Endothelial cell of umbilical vein (primary cell): ENCODE results near the gene C4orf50. TPM values are rescaled to one million over a fixed set of nuclear protein-coding genes. Genes with fewer than 3 reads are reported as not detected.

Experiments
- BruUV-seq: library from RNA; stranded (reverse); fragments of 400-500 nt; replicated peaks from 2 replicates; lab custom pipeline; 2021; lab: Mats Ljungman, UMichigan
- CTCF ChIA-PET: fragments of 300-600, 350-600 bp; sonication (Branson Sonifier 250); formaldehyde crosslinking; loops from one replicate; lab custom pipeline; 2021; ENCODE audit warnings: antibody characterized with exemption, inconsistent platforms; lab: Charles Lee
- POLR2A ChIA-PET: fragments of 300-600, 350-600 bp; sonication (Branson Sonifier 250); formaldehyde crosslinking; loops from one replicate; lab custom pipeline; 2021; ENCODE audit warnings: antibody characterized with exemption, inconsistent platforms; lab: Charles Lee
- DNase-seq: peaks from one replicate; pipeline ENCODE4 v3.0.0-alpha.2; 2011; ENCODE audit warnings: low read depth, low spot score
- FAIRE-seq: peaks from 2 replicates; lab custom pipeline; 2011; peaks lifted over from hg19 to GRCh38; lab: Jason Lieb, UNC
- H2AFZ ChIP-seq: 2 replicates; pipeline ENCODE4 v1.6.0; 2012; ENCODE audit warnings: low read depth, low read length, control low read depth, inconsistent platforms
- H3K27ac ChIP-seq: 2 replicates; pipeline ENCODE4 v1.5.1; 2011; ENCODE audit warnings: low read depth, mild to moderate bottlenecking, control low read depth, low read length, moderate library complexity; ENCODE audit not compliant: insufficient read depth
- H3K27me3 ChIP-seq, 2 experiments: 2 replicates each; pipeline versions ENCODE4 v1.6.0 to v1.6.1; 2011; ENCODE audit warnings: low read length in 2 of 2, mixed read lengths in 1 of 2; ENCODE audit not compliant: control insufficient read depth in 2 of 2, insufficient read depth in 2 of 2
- H3K36me3 ChIP-seq, 2 experiments: 2 replicates in 1 of 2; 3 replicates in 1 of 2; pipeline ENCODE4 v1.5.1; 2011; ENCODE audit warnings: low read length in 2 of 2, mild to moderate bottlenecking in 1 of 2, moderate library complexity in 1 of 2; ENCODE audit not compliant: control insufficient read depth in 2 of 2, insufficient read depth in 2 of 2; ENCODE audit errors: extremely low read depth in 1 of 2
- H3K4me1 ChIP-seq: 3 replicates; pipeline ENCODE4 v1.5.1; 2011; ENCODE audit warnings: mild to moderate bottlenecking, low read length; ENCODE audit not compliant: control insufficient read depth, insufficient read depth; ENCODE audit errors: extremely low read depth
- H3K4me2 ChIP-seq: 2 replicates; pipeline ENCODE4 v1.6.1; 2011; ENCODE audit warnings: low read length, control low read depth, mixed read lengths; ENCODE audit not compliant: insufficient read depth
- H3K4me3 ChIP-seq, 3 experiments: fragments of 200-600 bp in 1 of 3; sonication (generic), shearing (Covaris generic) in 1 of 3; replicated peaks in 1 of 3; 2 replicates each; pipeline ENCODE4 v1.5.1; 2011 to 2016; ENCODE audit warnings: control low read depth in 3 of 3, low read length in 3 of 3, mild to moderate bottlenecking in 2 of 3, inconsistent platforms in 1 of 3, low read depth in 1 of 3, moderate library complexity in 1 of 3; ENCODE audit not compliant: insufficient read depth in 1 of 3
- H3K79me2 ChIP-seq: 2 replicates; pipeline ENCODE4 v1.6.0; 2012; ENCODE audit warnings: low read length, inconsistent platforms; ENCODE audit not compliant: control insufficient read depth, insufficient read depth
- H3K9ac ChIP-seq: replicated peaks from 2 replicates; pipeline ENCODE3; 2011; ENCODE audit warnings: low read length, control low read depth; ENCODE audit not compliant: insufficient read depth; ENCODE audit errors: extremely low read depth
- H3K9me1 ChIP-seq: replicated peaks from 3 replicates; pipeline ENCODE4 v1.6.0; 2011; ENCODE audit warnings: mild to moderate bottlenecking, low read length; ENCODE audit not compliant: control insufficient read depth, insufficient read depth; ENCODE audit errors: extremely low read depth
- H3K9me3 ChIP-seq: replicated peaks from 2 replicates; pipeline ENCODE4 v1.5.1; 2012; ENCODE audit warnings: low read length, inconsistent platforms; ENCODE audit not compliant: control insufficient read depth, insufficient read depth
- H4K20me1 ChIP-seq: replicated peaks from 2 replicates; pipeline ENCODE3; 2011; ENCODE audit warnings: mild to moderate bottlenecking, low read length; ENCODE audit not compliant: control insufficient read depth, insufficient read depth; ENCODE audit errors: extremely low read depth
- EZH2 ChIP-seq: IDR thresholded peaks from 2 replicates; pipeline ENCODE4 v1.6.1; 2012; ENCODE audit warnings: borderline replicate concordance, low read depth, mild to moderate bottlenecking, moderate library complexity, low read length, inconsistent platforms; ENCODE audit not compliant: severe bottlenecking
- FOS ChIP-seq: IDR thresholded peaks from 2 replicates; pipeline ENCODE4 v1.6.1; 2011; ENCODE audit warnings: mild to moderate bottlenecking, low read length, moderate library complexity, borderline replicate concordance; ENCODE audit not compliant: insufficient read depth
- GATA2 ChIP-seq: IDR thresholded peaks from 2 replicates; pipeline ENCODE4 v1.7.0; 2011; ENCODE audit warnings: low read depth, mild to moderate bottlenecking, moderate library complexity, mixed read lengths, low read length; ENCODE audit not compliant: insufficient read length, insufficient read depth
- JUN ChIP-seq: IDR thresholded peaks from 2 replicates; pipeline ENCODE4 v1.6.1; 2011; ENCODE audit warnings: borderline replicate concordance, low read depth; ENCODE audit not compliant: insufficient read length, insufficient read depth
- MYC ChIP-seq: IDR thresholded peaks from one replicate; pipeline ENCODE4 v1.6.1; 2011; ENCODE audit warnings: mild to moderate bottlenecking, low read depth, low read length
- POLR2A ChIP-seq: IDR thresholded peaks from 2 replicates; pipeline ENCODE4 v1.6.1; 2012; ENCODE audit warnings: low read depth, mild to moderate bottlenecking, control low read depth, low read length
- POLR2AphosphoS5 ChIP-seq: IDR thresholded peaks from 2 replicates; pipeline ENCODE4 v1.6.1; 2012; ENCODE audit warnings: low read depth, mild to moderate bottlenecking, control low read depth, low read length, moderate library complexity; ENCODE audit not compliant: insufficient read depth
- dilution Hi-C: fragments of 300-500 bp; cut with MboI; formaldehyde crosslinking; loops from one replicate; pipeline ENCODE4 v1.15.0; 2019; ENCODE audit warnings: low sequenced_read_pairs; ENCODE audit not compliant: extremely low pct_ligation_motif_present
- intact Hi-C: fragments of 100-400 bp; cut with micrococcal nuclease; formaldehyde crosslinking; loops from one replicate; pipeline ENCODE4 v1.10.0; 2022
- polyA plus RNA-seq, 4 experiments: library from polyadenylated mRNA; depleted of rRNA in 3 of 4; stranded (reverse) in 3 of 4; unstranded in 1 of 4; fragments of >200 nt; gene quantifications; 2 replicates each; pipeline versions ENCODE4 v1.2.1 to v1.2.3, GENCODE V29; 2011 to 2012; ENCODE audit warnings: missing spikeins in 1 of 4
- total RNA-seq: library from RNA; stranded (reverse); gene quantifications from 2 replicates; pipeline ENCODE4 v1.2.3, GENCODE V29; 2021
- TF ChIP-seq, protein P1 (sequence below): IDR thresholded peaks from 2 replicates; pipeline ENCODE4 v1.6.1; 2011; ENCODE audit not compliant: insufficient read depth, insufficient read length
- TF ChIP-seq, protein P2 (sequence below), 2 donors: IDR thresholded peaks; 1 replicate in 1 of 2; 2 replicates in 1 of 2; pipeline ENCODE4 v1.5.1; 2011; ENCODE audit warnings: low read length in 2 of 2, mild to moderate bottlenecking in 2 of 2, moderate library complexity in 2 of 2, control low read depth in 1 of 2, inconsistent platforms in 1 of 2, low read depth in 1 of 2; ENCODE audit not compliant: insufficient read depth in 1 of 2; ENCODE audit errors: extremely low read depth in 1 of 2

C4orf50 gene
- total and polyA plus RNA-seq, 2 donors (not counting 3 experiments of a cell fraction or from before 2014, with no cell fraction given) = not detected

GRCh38 chr4:5952975-5953951, 65.0 kb downstream of the C4orf50 start:
- ChIA-PET CTCF (interaction anchor here (0.6 kb wide), 1 partner anchor 1752 kb away, joined by 3 read pairs; no protein-coding TSS in a partner anchor), POLR2A (no interaction called here)
- dilution Hi-C loops (no loop called here), intact Hi-C loops (no loop called here)
- Histone ChIP-seq H3K27me3 (no peaks in the 10 kb centered on the region), H3K9me3 (no peaks in the 10 kb centered on the region), H3K4me3 (no peak overlapping the region), H3K9me1 (no peaks in the 10 kb centered on the region), H3K27ac (no peak overlapping the region), H3K79me2 (no peaks in the 10 kb centered on the region), H3K36me3 (no peaks in the 10 kb centered on the region), H3K9ac (no peak overlapping the region), H3K4me1 (peaks cover 6% of the 10 kb centered on the region), H2AFZ (no peak overlapping the region), H3K4me2 (no peak overlapping the region), H4K20me1 (no peaks in the 10 kb centered on the region)
- DNase-seq (no peak), FAIRE-seq (no peak)
- no peak for TF ChIP-seq POLR2A
- TF ChIP-seq GATA2 = no peak
- TF ChIP-seq POLR2AphosphoS5 = no peak
- no peak for TF ChIP-seq EZH2
- TF ChIP-seq, protein P1, sequence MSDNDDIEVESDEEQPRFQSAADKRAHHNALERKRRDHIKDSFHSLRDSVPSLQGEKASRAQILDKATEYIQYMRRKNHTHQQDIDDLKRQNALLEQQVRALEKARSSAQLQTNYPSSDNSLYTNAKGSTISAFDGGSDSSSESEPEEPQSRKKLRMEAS = no peak
- TF ChIP-seq JUN = no peak
- TF ChIP-seq FOS = no peak
- no peak for TF ChIP-seq MYC
- TF ChIP-seq, protein P2, sequence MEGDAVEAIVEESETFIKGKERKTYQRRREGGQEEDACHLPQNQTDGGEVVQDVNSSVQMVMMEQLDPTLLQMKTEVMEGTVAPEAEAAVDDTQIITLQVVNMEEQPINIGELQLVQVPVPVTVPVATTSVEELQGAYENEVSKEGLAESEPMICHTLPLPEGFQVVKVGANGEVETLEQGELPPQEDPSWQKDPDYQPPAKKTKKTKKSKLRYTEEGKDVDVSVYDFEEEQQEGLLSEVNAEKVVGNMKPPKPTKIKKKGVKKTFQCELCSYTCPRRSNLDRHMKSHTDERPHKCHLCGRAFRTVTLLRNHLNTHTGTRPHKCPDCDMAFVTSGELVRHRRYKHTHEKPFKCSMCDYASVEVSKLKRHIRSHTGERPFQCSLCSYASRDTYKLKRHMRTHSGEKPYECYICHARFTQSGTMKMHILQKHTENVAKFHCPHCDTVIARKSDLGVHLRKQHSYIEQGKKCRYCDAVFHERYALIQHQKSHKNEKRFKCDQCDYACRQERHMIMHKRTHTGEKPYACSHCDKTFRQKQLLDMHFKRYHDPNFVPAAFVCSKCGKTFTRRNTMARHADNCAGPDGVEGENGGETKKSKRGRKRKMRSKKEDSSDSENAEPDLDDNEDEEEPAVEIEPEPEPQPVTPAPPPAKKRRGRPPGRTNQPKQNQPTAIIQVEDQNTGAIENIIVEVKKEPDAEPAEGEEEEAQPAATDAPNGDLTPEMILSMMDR (IDR thresholded peaks at IDR 0.05; ENCODE audit: extremely low read depth in 1 of 2, insufficient read depth in 1 of 2, low read depth in 1 of 2, low read length in 2 of 2) = no peak
- no TSS peak for BruUV-seq
